SH-SY5Y (cell line): Measurements from ENCODE around the gene UVRAG.

ENCODE experiments used
- GATA2 ChIP-seq: IDR thresholded peaks from 2 replicates; pipeline ENCODE4 v1.6.1; 2011; ENCODE audit warnings: mild to moderate bottlenecking, low read depth, low read length
- GATA3 ChIP-seq: IDR thresholded peaks from 2 replicates; pipeline ENCODE4 v1.6.1; 2011; ENCODE audit warnings: low read depth, mild to moderate bottlenecking, low read length, moderate library complexity

DNA sequence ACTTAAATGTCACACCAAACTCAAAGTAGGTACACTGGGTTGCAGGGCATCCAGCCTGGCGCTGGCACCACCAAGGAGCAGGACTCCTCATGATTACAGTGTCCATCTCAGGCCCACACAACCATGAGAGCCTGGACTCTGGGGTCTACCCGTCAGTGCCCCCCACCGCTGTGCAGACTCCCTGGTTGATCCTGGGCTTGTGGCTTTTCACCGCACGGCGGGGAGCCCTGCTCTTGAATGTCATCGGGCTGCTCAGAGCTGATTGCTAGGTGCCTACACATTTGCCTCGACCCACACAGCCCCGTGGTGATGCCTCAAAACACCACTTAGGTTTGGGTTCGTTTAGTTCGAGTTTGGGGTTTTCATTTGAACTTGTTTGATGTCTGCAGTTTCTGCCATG, 328.3 kb downstream of the UVRAG start:
- no peak for TF ChIP-seq GATA2
- no peak for TF ChIP-seq GATA3
